COLO829 (cell line): ENCODE results near the gene CLEC10A.
"Not testable (repeated sequence)": the region's sequence is repeated elsewhere in the genome, so short reads cannot be mapped to it uniquely, and the experiment has no call there.

Source experiments
- DNase-seq: peaks from one replicate; pipeline ENCODE4 v3.0.0; 2012; ENCODE audit warnings: low spot score

The CLEC10A gene

GRCh38 chr17:7072406-7072805 is 7.6 kb downstream of the CLEC10A start:
- no peak for DNase-seq

- no peak for DNase-seq
Measured at GRCh38 chr17:7070712-7071111, 9.3 kb downstream of the CLEC10A start.

- DNase-seq: no peak
Measured at GRCh38 chr17:7068268-7068667, 11.8 kb downstream of the CLEC10A start.

GRCh38 chr17:7067198-7067597 is 12.9 kb downstream of the CLEC10A start:
- no peak for DNase-seq

GRCh38 chr17:7064261-7064660 is 15.8 kb downstream of the CLEC10A start:
- no peak for DNase-seq

- DNase-seq: no peak
Measured at GRCh38 chr17:7063518-7064094, 16.4 kb downstream of the CLEC10A start.

GRCh38 chr17:7060165-7060891 is 19.7 kb downstream of the CLEC10A start:
- DNase-seq: peak; percentile 94

- no peak for DNase-seq
Measured at GRCh38 chr17:7058831-7059447, 21.1 kb downstream of the CLEC10A start.

- no peak for DNase-seq
Measured at GRCh38 chr17:7056386-7056785, 23.7 kb downstream of the CLEC10A start.

GRCh38 chr17:7050583-7050982 is 29.5 kb downstream of the CLEC10A start:
- not testable (repeated sequence) for DNase-seq

GRCh38 chr17:7048968-7049367 is 31.1 kb downstream of the CLEC10A start:
- DNase-seq: peak; percentile 33

- no peak for DNase-seq
Measured at GRCh38 chr17:7047566-7047965, 32.5 kb downstream of the CLEC10A start.

GRCh38 chr17:7046725-7047397 is 33.2 kb downstream of the CLEC10A start:
- DNase-seq: not testable (repeated sequence)

GRCh38 chr17:7046127-7046724 is 33.8 kb downstream of the CLEC10A start:
- DNase-seq: no peak

- DNase-seq: peak; percentile 74
Measured at GRCh38 chr17:7045492-7046126, 34.4 kb downstream of the CLEC10A start.

- DNase-seq: no peak
Measured at GRCh38 chr17:7043497-7044198, 36.4 kb downstream of the CLEC10A start, which contains the start of gene SLC16A11. TSS of gene SLC16A11 (minus strand) at chr17:7044092. CDS start at chr17:7043513, 579 bp downstream.

- no peak for DNase-seq
Measured at GRCh38 chr17:7043182-7043496, 36.9 kb downstream of the CLEC10A start.

GRCh38 chr17:7042501-7043181 is 37.4 kb downstream of the CLEC10A start:
- no peak for DNase-seq

GRCh38 chr17:7041607-7042500 is 38.2 kb downstream of the CLEC10A start:
- no peak for DNase-seq

GRCh38 chr17:7039832-7040231 is 40.2 kb downstream of the CLEC10A start:
- DNase-seq: no peak
